AG04449 (cell line): ENCODE data around the gene HIGD1C.

Experiments used
- CTCF ChIA-PET: fragments of 350-600 bp; formaldehyde crosslinking; extraction: SDS; loops from one replicate; lab custom pipeline; 2021; ENCODE audit warnings: antibody characterized with exemption; lab: Yijun Ruan, JAX
- POLR2A ChIA-PET: fragments of 400-600, 350-600 bp; formaldehyde crosslinking; extraction: SDS; loops from one replicate; lab custom pipeline; 2020; ENCODE audit warnings: antibody characterized with exemption, inconsistent platforms; lab: Yijun Ruan, JAX
- DNase-seq: peaks from one replicate; pipeline ENCODE4 v3.0.0-alpha.2; 2010; ENCODE audit warnings: low read depth, low spot score
- H3K4me3 ChIP-seq: 2 replicates; pipeline ENCODE4 v1.5.1; 2011; ENCODE audit warnings: low read depth, mild to moderate bottlenecking, control low read depth, low read length
- TF ChIP-seq, protein P1 (sequence below): IDR thresholded peaks from one replicate; pipeline ENCODE4 v1.5.1; 2011; ENCODE audit warnings: mild to moderate bottlenecking, moderate library complexity, low read length, control low read depth, inconsistent platforms; ENCODE audit not compliant: insufficient read depth; ENCODE audit errors: missing control alignments

The HIGD1C gene

DNA sequence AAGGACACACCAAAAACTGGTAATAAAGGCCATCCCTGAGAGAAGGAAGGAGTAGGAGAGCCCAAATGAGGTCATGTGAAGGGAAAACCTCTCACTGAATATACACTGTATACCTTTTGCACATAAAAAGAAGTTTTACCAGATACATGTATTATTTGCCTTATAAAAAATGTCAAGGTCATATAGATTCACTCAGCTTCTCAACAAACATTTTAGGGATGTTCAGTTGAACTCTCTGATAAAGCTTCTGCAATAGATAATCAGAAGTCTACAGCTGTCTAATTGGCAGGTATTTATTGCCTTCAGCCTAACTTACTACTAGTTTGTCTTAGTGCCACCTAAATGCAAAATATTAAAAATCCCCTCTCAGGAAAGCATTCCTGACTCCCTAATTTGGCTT, 65.1 kb downstream of the HIGD1C start:
- TF ChIP-seq, protein P1, sequence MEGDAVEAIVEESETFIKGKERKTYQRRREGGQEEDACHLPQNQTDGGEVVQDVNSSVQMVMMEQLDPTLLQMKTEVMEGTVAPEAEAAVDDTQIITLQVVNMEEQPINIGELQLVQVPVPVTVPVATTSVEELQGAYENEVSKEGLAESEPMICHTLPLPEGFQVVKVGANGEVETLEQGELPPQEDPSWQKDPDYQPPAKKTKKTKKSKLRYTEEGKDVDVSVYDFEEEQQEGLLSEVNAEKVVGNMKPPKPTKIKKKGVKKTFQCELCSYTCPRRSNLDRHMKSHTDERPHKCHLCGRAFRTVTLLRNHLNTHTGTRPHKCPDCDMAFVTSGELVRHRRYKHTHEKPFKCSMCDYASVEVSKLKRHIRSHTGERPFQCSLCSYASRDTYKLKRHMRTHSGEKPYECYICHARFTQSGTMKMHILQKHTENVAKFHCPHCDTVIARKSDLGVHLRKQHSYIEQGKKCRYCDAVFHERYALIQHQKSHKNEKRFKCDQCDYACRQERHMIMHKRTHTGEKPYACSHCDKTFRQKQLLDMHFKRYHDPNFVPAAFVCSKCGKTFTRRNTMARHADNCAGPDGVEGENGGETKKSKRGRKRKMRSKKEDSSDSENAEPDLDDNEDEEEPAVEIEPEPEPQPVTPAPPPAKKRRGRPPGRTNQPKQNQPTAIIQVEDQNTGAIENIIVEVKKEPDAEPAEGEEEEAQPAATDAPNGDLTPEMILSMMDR, result no peak
- no peak for DNase-seq
- ChIA-PET CTCF (interaction anchor here (0.8 to 1.4 kb wide), 3 partner anchors 9 to 252 kb away, joined by 3 read pairs; no protein-coding TSS in a partner anchor), POLR2A (no interaction called here)
- H3K4me3 ChIP-seq, result no peak overlapping the region

DNA sequence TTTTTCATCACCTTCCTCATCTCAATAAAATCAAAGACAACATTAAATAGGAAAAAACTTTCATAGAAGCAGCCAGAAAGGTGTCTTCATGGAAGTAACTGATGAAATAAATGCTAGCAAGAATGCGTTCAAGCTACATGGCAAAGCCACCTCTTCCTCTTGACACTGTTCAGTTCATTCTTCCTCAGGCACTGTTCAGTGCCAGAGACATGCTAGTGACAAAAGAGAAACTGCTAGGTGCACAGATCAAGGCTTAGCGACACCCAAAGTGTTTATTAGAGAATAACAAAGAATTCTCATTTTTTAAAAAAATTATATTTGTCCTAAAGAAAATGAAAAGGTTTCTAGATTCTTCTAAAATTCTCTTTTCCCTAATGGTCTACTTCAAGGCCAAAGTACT, 66.6 kb downstream of the HIGD1C start:
- CTCF ChIA-PET, result interaction anchor here (0.7 to 1.0 kb wide), 2 partner anchors 10 to 33 kb away, joined by 3 read pairs; no protein-coding TSS in a partner anchor

DNA sequence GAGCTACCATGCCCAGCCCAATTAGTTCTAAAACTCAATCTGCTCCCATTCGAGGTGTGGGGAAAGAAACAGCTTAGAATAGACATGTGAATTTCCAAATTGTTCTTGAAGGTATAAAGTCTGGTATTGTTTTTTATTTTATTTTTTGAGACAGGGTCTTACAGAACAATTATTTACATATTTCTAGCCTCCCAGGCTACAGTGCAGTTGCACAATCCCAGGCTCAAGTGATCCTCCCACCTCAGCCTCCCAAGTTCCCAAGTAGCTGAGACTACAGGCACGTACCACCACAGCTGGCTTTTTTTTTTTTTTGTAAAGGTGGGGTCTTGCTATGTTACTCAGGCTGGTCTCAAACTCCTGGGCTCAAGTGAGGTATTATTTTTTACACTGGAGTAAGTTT, 67.6 kb downstream of the HIGD1C start:
- TF ChIP-seq, protein P1, result no peak
- CTCF ChIA-PET, result no interaction called here
- POLR2A ChIA-PET, result no interaction called here
- no peak overlapping the region for H3K4me3 ChIP-seq
- no peak for DNase-seq

More for the DNA sequence above, 66.6 kb downstream of the HIGD1C start:
- POLR2A ChIA-PET, result no interaction called here
- TF ChIP-seq, protein P1, result no peak
- DNase-seq, result no peak
- H3K4me3 ChIP-seq, result no peak overlapping the region
